ENCODE results near the gene ARMC3.
A peak's percentile ranks its signal among the peaks of the same experiment; 100 is the strongest.
"Not testable (repeated sequence)": the region's sequence is repeated elsewhere in the genome, so short reads cannot be mapped to it uniquely, and the experiment has no call there.

ARMC3 gene

DNA sequence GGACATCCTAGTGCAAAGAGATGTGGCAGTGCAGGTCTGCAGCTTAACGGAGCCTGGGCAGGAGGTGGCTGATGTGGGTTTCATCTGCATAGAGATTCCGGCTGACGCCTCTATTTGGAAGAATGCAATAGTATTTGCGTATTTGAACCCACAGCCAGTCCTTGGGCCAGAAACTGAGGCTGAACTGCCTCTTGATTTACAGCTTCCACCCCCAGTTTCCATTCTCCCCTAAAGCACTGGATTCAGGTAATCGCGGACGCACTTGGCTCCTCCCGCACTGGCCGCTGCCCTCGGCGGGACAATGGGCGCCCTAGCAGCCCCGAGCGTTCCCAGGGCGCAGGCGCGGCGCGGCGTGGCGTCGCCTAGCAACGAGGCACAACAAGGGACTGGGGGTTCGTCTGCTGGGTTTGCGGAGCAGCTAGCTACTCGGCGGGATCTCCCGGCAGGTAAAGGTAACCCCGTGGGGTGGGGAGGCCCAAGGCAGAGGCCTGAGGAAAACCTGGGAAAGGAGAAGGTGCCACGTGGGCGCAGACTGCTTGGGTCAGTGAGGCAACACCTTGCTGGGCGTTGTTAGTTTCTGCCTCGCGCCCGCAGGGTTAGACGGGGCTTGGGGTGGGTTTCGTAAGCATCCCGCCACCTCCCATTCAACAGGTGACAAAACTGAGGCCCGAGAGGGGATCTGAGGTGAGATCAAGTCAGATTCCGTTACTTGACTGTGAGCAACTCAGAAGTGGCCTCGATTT, at the start of gene ARMC3:
ARMC3 (plus strand) TSS at position 393 of the 743 bp plus-strand sequence. CDS start 3,944 bp downstream, outside the sequence.
- peak; percentile 32 for DNase-seq

GRCh38 chr10:22891797-22892196, 36.1 kb upstream of the ARMC3 start:
- DNase-seq = no peak

- no peak for DNase-seq
These were observed 34.1 kb upstream of the ARMC3 start for GRCh38 chr10:22893781-22894180.

DNA sequence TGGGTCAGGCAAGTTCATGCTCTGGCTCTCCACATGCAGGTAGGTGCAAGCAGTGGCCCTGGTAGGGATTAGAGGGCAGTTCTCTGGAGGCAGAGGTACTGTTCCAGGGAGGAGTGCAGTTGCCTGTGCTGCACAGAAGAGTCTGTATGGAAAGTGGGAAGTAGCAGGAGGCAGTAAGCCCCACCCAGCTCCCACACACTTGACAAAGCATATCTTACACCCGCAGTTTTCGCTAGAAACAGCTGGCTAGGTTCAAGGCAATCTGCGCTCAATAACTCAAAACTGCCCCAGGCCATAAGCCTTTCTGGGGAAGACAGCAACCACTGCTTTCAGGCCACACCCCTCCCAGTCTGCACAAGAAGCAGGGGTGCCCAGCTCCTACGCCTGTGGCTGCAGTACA, 33.1 kb upstream of the ARMC3 start:
- DNase-seq = no peak

DNA sequence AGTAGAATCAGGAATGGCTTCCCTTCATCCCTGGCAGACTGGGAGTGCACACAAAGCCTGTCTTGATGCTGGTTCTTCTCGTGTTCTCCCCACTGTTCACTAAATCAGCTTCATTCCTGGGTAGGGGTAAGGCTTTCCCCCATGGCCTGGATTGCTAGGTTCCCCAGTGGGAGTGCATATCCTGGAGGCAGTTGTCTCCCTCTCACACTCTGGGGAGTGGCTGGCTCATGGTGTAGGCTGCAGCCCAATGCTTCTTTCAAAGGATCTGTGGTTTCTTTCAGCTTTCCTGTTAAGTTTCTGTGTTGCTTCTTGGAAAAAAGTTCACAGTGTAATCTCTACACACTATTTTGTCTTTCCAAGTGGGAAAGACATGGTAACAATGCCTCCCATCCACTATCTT, 32.6 kb upstream of the ARMC3 start:
- DNase-seq = no peak

DNA sequence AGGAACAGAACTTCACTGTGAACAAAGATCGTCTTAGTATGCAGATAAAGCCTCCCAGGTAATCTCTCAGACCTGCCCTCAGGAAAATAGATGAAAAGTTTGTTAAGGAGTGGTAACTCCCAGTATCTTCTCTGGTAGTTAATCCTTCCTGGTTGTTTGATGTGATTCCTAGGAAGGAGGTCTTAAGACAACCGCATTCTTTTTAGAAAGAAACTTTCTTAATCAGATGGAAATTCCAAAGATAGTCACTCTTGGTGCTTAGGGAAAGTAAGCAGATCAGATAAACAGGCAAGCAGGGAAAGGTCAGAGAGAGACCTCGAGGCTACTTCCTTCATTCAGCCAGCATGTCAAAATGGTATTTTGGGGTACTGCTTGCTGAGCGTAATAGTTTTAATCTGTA, 30.5 kb upstream of the ARMC3 start:
- DNase-seq = no peak

DNA sequence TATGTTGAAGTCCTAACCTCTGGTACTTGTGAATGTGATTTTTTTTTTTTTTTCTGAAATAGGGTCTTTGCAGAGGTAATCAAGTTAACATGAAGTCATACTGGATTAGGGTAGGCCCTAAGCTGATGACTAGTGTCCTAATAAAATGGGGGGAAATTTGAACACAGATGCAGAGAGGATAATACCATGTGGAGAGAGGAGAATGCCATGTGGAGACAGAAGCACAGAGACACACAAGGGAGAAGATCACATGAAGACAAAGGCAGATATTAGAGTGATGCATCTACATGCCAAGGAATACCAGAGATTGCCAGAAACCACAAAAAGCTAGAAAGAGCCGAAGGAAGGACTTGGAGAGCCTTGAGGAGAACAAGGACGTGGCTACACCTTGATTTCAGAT, 28.5 kb upstream of the ARMC3 start:
- no peak for DNase-seq

DNA sequence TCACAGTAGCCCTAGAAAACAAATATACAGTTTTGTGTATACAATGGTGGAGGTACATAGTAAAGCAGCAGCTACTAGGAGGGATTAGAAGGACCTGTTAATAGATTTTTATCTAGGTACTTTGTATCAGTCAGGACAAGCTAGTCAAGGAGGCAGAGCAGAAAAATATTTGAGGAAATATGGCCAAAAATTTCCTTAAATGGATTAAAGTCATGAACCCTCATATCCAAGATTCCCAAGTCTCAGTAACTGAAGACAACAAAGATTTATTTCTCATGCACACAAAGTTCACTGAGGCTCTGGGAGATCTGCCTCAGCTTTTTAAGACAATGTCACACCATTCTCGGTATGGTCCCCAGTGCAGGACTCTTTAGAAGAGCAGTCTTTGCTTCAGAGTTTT, 28.1 kb upstream of the ARMC3 start:
- DNase-seq = no peak

GRCh38 chr10:22900841-22901601, 26.8 kb upstream of the ARMC3 start:
- no peak for DNase-seq

- not testable (repeated sequence) for DNase-seq
These were observed 25.7 kb upstream of the ARMC3 start for GRCh38 chr10:22902147-22902546.

GRCh38 chr10:22903694-22904093, 24.2 kb upstream of the ARMC3 start:
- DNase-seq = no peak

- DNase-seq = no peak
These were observed 21.1 kb upstream of the ARMC3 start for GRCh38 chr10:22906767-22907166.

- no peak for DNase-seq
These were observed 19.0 kb upstream of the ARMC3 start for GRCh38 chr10:22908837-22909236.

DNA sequence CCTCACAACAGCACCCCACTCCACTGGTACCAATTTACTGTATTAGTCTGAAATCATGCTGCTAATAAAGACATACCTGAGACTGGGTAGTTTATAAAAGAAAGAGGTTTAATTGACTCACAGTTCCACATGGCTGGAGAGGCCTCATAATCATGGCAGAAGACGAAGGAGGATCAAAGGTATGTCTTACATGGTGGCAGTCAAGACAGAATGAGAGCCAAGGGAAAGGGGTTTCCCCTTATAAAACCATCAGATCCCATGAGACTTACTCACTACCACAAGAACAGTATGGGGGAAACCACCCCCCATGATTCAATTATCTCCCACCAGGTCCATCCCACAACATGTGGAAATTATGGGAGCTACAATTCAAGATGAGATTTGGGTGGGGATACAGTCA, 18.2 kb upstream of the ARMC3 start:
- DNase-seq = not testable (repeated sequence)

DNA sequence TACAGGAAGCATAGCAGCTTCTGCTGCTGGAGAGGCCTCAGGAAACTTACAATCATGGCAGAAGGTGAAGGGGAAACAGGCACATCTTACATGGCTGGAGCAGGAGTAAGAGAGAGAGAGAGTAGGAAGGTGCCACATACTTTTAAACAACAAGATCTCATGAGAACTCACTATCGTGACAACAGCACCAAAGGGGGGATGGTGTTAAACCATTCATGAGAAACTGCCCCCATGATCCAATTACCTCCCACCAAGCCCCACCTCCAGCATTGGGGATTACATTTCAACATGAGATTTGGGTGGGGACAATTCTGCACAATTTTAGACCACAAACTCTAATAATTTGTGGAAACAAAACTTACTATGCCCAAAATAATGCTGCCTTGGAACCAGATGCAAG, 16.8 kb upstream of the ARMC3 start:
- no peak for DNase-seq

- no peak for DNase-seq
These were observed 15.7 kb upstream of the ARMC3 start for GRCh38 chr10:22911889-22912762.

DNA sequence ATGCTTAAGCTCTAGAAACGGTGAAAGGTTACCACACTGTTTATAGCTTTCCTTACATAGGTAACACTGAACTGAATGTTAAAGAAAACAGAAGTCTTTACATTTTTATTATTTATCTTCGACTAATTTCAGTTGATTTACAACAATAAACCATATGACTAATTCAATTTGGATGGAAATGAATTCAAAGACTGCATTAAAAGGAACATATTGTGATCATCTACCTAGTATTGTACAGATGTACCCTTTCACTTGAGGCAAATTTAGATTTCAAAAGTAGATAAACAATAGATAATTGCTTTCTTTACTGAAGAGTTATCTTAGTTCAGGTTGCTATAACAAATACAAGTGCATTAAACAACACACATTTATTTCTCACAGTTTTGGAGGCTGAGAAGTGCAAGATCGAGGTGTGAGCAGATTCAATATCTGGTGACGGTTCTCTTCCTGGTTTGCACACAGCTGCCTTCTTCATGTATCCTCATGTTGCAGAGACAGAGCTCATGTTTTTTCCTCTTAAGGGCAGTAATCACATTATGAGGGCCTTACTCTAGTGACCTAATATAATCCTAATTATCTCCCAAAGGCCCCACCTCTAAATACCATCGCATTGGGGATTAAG, 15.0 kb upstream of the ARMC3 start:
- DNase-seq = no peak

DNA sequence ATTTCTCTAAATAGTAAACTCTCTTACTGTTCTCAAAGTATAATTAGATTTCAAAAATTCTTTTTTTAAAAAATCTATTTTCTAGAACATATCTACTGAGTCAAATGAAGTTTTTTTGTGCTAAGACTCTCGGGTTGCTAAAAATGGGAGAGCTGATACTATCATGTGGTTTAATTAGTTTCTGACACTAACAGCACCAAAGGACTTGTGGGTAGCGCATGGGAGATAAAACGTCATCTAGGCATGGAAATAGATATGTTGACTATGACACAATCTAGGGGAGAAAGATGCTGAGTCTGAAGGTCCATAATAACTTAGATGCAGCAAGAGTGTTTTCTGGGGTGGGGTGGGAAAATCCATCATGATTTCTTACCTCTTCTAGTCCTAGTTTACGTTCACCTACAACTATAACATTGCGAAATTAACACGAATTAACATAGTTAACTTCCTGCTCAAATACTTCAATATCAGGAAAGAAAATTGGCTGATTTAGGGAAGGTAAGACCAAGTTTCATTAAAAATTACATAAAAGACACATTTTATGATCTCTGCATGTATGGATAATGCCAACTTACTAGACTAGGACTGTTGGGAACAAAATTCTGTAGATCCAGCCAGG, 14.3 kb upstream of the ARMC3 start:
- DNase-seq = no peak

GRCh38 chr10:22915314-22915713, 12.5 kb upstream of the ARMC3 start:
- no peak for DNase-seq

- no peak for DNase-seq
These were observed 2.8 kb upstream of the ARMC3 start for GRCh38 chr10:22925088-22925487.

DNA sequence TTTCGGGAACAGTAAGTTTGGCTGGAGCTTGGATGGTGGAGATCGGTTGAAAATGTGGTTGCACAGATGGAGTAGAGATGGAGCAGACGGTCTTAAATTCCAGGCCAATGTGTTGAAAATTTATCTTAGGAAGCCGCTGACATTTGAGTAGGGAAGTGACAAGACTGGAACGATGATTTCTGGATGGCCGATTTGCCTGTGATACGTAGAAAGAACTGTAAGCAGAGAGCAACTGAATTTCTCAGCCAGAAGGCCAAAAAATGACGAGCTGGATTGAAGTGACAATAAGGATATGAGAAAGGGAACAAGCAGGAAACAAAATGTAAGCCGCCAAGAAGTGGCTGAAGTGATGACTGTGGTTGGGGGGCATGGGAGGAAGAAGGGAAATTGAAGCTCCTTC, 687 bp upstream of the ARMC3 start:
- DNase-seq = no peak

- not testable (repeated sequence) for DNase-seq
These were observed 1.2 kb downstream of the ARMC3 start for GRCh38 chr10:22929053-22929452.

GRCh38 chr10:22931948-22932347, 4.1 kb downstream of the ARMC3 start:
- DNase-seq = no peak
